GM12891 (cell line): ENCODE measurements around the gene CFAP206.

ENCODE experiments used
- POLR2A ChIP-seq: IDR thresholded peaks from 2 replicates; pipeline ENCODE4 v1.6.1; 2011; ENCODE audit warnings: low read depth, low read length, control low read depth
- POLR2AphosphoS5 ChIP-seq: IDR thresholded peaks from 2 replicates; pipeline ENCODE4 v1.6.1; 2011; ENCODE audit warnings: low read depth, low read length, control low read depth
- TAF1 ChIP-seq: IDR thresholded peaks from 2 replicates; pipeline ENCODE4 v1.6.1; 2011; ENCODE audit warnings: low read depth, low read length, control low read depth

GRCh38 chr6:87407561-87407900 lies 241 bp upstream of the CFAP206 start:
- TF ChIP-seq TAF1 (no peak), POLR2A (no peak), POLR2AphosphoS5 (no peak)
